HL-60 (cell line): Measurements from ENCODE around the gene BUB1.

Experiments used
- CTCF ChIP-seq: IDR thresholded peaks from one replicate; pipeline ENCODE4 v1.5.1; 2011; ENCODE audit warnings: low read length, control low read depth, inconsistent platforms; ENCODE audit not compliant: insufficient read depth
- GABPA ChIP-seq: IDR thresholded peaks from 2 replicates; pipeline ENCODE4 v1.6.1; 2012; ENCODE audit warnings: low read depth
- POLR2AphosphoS5 ChIP-seq: IDR thresholded peaks from 2 replicates; pipeline ENCODE4 v1.6.1; 2012; ENCODE audit warnings: low read depth
- REST ChIP-seq: IDR thresholded peaks from 2 replicates; pipeline ENCODE4 v1.6.1; 2012; ENCODE audit warnings: low read depth; ENCODE audit not compliant: insufficient replicate concordance

- TF ChIP-seq POLR2AphosphoS5 (no peak), GABPA (no peak), CTCF (no peak), REST (no peak)
Observed at GRCh38 chr2:110717734-110718133, 39.9 kb upstream of the BUB1 start.
